ENCODE data around the gene SLC39A8. TPM values are rescaled to one million over a fixed set of nuclear protein-coding genes. Genes with fewer than 3 reads are reported as not detected.

The SLC39A8 gene
- total RNA-seq, 4 donors from 2014 or later, result 9.3 to 238 (median 147) TPM

- TF ChIP-seq CTCF (IDR thresholded peaks at IDR 0.05), result no peak
- no peak for DNase-seq (ENCODE audit: low spot score)
- ATAC-seq (ENCODE audit: low FRiP score), result no peak
Measured at GRCh38 chr4:102350634-102351033, 5.4 kb upstream of the SLC39A8 start.

- TF ChIP-seq CTCF (IDR thresholded peaks at IDR 0.05), result no peak
- no peak for ATAC-seq (ENCODE audit: low FRiP score)
- DNase-seq (ENCODE audit: low spot score), result no peak
Measured at GRCh38 chr4:102348701-102349100, 3.4 kb upstream of the SLC39A8 start.

- DNase-seq (ENCODE audit: low spot score) (no peak), ATAC-seq (ENCODE audit: low FRiP score) (peak; percentile 9)
- no peak for TF ChIP-seq CTCF (IDR thresholded peaks at IDR 0.05)
Measured at GRCh38 chr4:102345795-102346100, 466 bp upstream of the SLC39A8 start.

GRCh38 chr4:102344520-102344953, 745 bp downstream of the SLC39A8 start:
- peak; percentile 36 for ATAC-seq (ENCODE audit: low FRiP score)
- TF ChIP-seq CTCF (IDR thresholded peaks at IDR 0.05), result no peak
- DNase-seq (ENCODE audit: low spot score), result no peak

GRCh38 chr4:102343964-102344519, 1.2 kb downstream of the SLC39A8 start:
- ATAC-seq (ENCODE audit: low FRiP score), result peak; percentile 61
- no peak for DNase-seq (ENCODE audit: low spot score)

GRCh38 chr4:102342404-102343074, 2.7 kb downstream of the SLC39A8 start:
- ATAC-seq (ENCODE audit: low FRiP score), result no peak
- TF ChIP-seq CTCF (IDR thresholded peaks at IDR 0.05), result no peak

More at GRCh38 chr4:102343964-102344519, 1.2 kb downstream of the SLC39A8 start:
- TF ChIP-seq CTCF (IDR thresholded peaks at IDR 0.05), result no peak

GRCh38 chr4:102341201-102341600, 4.1 kb downstream of the SLC39A8 start:
- no peak for TF ChIP-seq CTCF (IDR thresholded peaks at IDR 0.05)
- ATAC-seq (ENCODE audit: low FRiP score) (no peak), DNase-seq (ENCODE audit: low spot score) (no peak)

More at GRCh38 chr4:102342404-102343074, 2.7 kb downstream of the SLC39A8 start:
- no peak for DNase-seq (ENCODE audit: low spot score)
